SW480 (cell line): ENCODE measurements around the gene TDRD1.

Experiments used
- DNase-seq: peaks from one replicate; pipeline ENCODE4 v3.0.0-alpha.2; 2016; ENCODE audit warnings: low spot score

Gene TDRD1

DNA sequence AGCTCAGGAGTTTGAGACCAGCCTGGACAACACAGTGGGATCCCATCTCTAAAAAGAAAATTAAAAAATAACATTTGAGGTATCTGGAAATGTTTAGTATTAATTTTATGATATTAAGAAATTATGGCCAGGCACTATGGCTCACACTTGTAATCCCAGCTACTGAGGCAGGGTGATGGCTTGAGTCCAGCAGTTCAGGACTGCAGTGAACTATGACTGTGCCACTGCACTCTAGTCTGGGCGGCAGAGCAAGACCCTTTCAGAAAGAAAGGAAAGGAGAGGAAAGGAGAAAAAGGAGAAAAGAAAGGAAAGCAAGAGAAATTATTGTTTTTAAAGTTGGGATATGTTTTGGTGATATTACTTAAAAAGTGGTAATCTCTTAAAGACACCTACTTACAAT, 2.6 kb upstream of the TDRD1 start:
- DNase-seq, result no peak

DNA sequence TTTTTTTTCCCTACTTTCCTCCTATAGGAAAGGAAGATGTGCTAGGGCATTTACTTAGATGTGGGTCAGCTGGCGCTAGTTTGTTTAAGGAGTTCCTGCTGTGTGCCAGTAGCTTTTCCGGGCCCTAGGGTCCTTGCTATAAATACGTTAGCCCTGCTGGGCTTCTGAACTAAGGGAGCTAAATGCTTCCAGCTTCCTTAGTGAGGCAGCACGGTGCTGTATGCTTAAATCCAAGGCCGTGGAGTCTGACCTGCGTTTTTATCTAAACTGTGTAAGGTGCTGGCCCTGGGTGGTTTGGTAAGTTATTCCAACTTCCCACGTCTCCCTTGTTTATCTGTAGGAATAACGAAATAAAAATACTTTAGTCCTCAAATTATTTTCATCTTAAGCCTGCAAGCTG, 594 bp downstream of the TDRD1 start:
- no peak for DNase-seq

DNA sequence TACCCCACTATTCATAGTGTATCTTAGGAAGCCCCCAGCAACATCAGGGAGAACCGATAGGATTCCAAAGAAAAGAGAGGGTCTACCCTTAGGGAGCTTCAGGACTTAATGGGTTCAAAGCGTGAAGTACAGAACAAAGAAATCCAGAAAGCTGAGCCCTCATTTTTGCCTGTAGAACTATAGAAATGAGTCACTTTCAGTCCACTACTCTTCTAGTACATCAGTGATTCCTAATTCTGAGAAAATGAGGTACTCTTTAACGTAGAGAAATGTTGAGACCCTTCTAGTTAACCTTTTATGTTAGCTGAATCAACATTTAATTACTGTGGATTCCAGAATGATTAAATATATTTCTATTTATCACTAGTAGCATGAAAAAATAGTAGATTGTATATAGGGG, 1.8 kb downstream of the TDRD1 start:
- DNase-seq, result no peak

GRCh38 chr10:114181971-114182370, 2.8 kb downstream of the TDRD1 start:
- DNase-seq, result peak; percentile 91

DNA sequence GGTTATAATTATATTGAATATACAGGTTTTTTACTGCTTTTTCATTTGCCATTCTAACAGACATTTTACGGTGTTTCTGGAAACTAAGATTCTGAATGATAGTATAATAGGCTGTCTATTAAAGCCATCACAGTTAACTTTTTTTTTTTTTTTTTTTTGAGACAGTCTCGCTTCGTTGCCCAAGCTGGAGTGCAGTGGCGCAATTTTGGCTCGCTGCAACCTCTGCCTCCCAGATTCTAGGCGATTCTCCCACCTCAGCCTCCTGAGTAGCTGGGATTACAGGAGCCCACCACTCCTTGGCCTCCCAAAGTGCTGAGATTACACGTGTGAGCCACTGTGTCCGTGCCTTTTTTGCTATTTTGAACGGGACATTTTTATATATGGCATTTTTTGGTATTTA, 4.4 kb downstream of the TDRD1 start:
- DNase-seq, result no peak

- DNase-seq, result no peak
These were observed 5.1 kb downstream of the TDRD1 start for GRCh38 chr10:114184276-114184675.

- DNase-seq, result no peak
These were observed 8.8 kb downstream of the TDRD1 start for GRCh38 chr10:114188001-114188400.

DNA sequence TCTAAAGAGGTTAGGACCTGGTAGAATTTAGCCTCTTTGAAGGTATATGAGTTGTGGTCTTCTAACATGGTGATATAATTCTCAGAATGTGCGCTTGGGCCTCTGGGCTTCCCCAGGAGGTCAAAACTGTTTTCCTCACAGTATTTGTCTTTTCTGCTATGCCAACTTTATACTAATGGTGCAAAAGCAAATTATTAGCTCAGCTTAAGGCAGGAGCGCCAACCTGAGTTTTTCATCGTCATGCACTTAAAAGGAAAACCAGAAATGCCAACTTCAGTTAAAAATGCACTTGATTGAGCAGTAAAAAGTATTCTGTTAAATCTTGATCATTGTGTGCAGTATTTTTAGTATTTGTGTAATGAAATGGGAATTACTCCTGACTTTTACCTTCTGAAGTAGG, 9.7 kb downstream of the TDRD1 start:
- DNase-seq, result no peak

GRCh38 chr10:114189700-114190099, 10.5 kb downstream of the TDRD1 start:
- peak; percentile 78 for DNase-seq

DNA sequence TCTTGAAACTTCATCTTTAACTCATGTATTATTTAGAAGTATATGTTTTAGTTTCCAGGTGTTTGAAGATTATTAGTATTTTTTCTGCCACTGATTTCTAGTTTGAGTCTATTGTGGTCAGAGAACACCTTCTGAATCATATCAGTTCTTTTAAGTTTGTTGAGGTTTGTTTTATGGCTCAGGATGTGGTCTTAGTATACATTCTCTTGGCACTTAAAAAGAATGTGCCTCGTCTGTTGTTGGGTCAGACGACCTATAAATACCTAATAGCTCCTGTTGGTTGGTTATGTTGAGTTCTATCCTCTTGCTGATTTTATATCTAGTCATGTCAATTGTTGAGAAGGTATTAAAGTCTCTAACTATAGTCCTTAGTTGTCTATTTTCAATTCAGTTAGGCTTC, 15.9 kb downstream of the TDRD1 start:
- DNase-seq, result peak; percentile 95

DNA sequence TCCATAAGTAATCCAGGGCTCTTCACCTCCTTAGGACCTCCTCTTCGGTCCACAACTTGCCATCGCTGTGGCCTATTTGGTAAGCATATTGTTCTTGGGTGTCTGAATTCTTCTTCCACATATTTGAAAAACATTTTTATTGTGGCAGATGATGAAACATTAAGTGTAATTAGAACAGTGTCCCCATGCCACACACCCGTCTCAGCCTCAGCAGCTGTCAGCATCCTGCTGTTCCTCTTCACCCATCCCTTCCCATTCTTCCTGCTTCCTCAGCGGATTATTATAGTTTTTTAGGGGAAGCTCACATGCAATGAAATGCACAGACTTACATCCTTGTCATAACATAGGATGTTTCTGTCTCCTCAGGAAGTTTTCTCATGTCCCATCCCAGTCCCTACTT, 20.1 kb downstream of the TDRD1 start:
- DNase-seq, result no peak

- DNase-seq, result no peak
These were observed 23.7 kb downstream of the TDRD1 start for GRCh38 chr10:114202812-114203211.

GRCh38 chr10:114206902-114207301, 27.7 kb downstream of the TDRD1 start:
- no peak for DNase-seq

- no peak for DNase-seq
These were observed 28.2 kb downstream of the TDRD1 start for GRCh38 chr10:114207349-114207748.

DNA sequence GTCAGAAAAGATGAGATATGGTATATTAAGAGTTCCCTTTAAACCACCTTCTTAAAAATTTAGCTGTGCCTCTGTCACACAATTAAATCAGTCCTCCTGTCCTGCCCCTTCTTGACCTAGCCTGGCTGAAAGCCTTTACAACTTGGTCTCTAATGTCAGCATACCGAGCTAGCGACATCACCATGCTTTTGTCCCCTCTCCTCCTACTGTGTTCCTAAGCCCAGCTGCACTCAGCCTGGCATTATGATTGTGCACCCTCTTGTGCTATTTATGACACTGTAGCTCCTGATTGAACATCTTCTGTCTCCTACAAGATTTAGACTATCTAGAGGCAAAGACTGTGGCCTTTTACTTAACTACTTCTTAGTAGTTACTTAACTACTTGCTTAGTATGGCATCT, 29.2 kb downstream of the TDRD1 start:
- no peak for DNase-seq

- DNase-seq, result no peak
These were observed 33.0 kb downstream of the TDRD1 start for GRCh38 chr10:114212153-114212552.

- no peak for DNase-seq
These were observed 35.9 kb downstream of the TDRD1 start for GRCh38 chr10:114215033-114215432.

DNA sequence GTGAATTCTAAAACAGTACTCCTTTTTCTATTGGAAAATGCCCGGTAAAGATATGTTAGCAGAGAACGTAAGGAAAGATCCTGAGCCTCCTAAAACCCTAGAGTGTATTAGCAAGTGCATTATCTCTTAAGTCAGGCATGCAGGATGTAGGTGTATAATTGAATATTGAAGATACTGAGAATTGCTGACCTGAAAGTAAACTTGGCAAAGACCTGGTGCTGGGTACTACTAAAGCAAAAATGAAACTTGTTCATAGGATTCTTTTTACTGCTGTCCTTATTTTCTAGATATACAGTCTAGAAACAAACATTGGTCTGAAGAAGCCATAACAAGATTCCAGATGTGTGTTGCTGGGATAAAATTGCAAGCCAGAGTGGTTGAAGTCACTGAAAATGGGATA, 41.1 kb downstream of the TDRD1 start:
- no peak for DNase-seq

DNA sequence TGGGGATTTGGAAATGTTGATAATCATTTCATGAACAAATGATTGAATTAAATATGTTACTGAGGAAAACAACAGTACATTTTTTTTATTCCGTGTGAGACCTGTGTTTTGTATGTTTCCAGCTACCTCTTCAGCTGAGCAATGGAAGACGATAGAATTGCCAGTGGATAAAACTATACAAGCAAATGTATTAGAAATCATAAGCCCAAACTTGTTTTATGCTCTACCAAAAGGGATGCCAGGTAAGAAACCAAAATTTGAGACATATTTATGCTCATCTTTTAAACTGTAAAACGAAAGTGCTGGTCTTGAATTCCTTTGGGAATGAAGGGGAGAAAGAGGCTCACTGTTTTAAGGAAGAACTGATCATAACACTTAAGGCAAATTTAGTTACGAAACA, 42.1 kb downstream of the TDRD1 start:
- no peak for DNase-seq

DNA sequence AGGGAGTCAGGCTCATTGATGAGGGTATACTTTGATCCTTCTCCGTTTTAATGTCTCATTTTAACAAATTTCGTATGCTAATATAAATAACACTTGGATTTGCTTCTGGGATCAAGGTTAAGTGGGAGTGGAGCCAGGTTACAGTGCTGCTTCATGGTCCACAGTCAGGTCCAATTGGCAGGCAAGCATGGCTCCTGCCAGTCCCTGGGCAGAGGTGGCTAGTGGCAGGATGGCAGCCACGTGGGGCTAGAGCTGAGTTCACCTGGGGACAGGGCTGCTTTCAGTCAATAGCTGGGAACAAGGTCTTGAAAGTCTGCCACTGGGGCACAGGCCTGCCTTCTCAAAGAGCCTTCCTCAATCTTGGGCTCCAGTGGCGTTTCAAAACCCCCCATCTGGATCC, 43.9 kb downstream of the TDRD1 start:
- no peak for DNase-seq

- no peak for DNase-seq
These were observed 49.0 kb downstream of the TDRD1 start for GRCh38 chr10:114228156-114228555.

GRCh38 chr10:114232561-114233176, 53.5 kb downstream of the TDRD1 start:
- DNase-seq, result no peak

DNA sequence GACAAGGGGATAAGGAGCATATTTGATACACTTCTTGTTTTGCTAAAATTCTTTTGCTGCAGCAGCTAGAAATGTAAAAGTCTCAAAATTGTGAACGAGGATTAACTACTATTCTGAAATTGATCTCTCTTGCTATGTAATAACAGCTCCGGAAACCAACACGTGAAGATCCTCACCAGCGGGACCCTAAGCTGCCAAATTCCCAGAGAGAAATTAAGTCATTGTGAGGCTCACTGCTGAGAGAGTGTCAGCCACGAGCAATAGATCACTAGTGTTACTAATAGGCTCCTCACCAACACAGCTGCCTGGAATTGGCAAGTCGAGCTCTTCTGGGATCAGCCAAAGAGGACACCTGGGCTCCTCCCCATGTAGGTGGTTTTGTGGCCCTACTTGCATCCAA, 54.3 kb downstream of the TDRD1 start:
- no peak for DNase-seq

DNA sequence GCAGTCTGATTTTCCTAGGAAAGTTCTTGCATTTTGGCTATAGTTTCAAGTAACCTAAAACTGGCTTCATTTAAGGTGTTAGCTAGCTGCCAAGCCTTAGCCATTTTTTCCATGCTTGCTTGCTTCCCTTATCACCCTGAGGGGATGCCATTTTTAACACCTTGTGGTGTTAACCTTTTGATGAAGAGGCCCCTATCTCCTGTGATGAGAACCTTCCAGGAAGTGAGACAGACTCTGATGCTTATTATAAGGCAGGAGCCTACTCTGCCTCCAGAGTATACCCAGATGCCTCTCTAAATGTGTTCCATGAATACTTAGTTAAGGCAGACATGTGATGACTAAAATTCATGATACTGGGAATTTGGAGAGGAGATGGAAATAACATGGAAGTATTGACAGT, 55.0 kb downstream of the TDRD1 start:
- no peak for DNase-seq
